Measurements from ENCODE around the gene SYCP2L.

DNA sequence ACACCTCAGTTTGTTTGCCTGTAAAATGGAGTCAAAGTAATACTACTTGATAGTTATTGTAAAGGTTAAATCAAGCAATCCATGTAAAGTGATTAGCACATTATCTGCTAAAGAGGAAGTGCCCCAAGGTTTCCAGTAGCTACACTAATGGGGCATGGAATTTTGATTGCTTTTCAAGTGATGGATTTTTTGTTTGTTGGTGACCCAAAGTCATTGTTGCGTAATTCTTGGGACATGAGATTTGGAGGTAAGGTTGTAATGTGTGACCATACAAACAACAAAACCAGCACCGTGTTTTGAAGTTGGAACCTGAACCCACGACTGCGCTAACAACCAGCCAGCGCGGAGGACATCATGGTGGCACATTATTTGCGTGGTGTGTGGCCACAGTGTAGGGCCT lies 17.2 kb downstream of the SYCP2L start:
- TF ChIP-seq, protein P1, sequence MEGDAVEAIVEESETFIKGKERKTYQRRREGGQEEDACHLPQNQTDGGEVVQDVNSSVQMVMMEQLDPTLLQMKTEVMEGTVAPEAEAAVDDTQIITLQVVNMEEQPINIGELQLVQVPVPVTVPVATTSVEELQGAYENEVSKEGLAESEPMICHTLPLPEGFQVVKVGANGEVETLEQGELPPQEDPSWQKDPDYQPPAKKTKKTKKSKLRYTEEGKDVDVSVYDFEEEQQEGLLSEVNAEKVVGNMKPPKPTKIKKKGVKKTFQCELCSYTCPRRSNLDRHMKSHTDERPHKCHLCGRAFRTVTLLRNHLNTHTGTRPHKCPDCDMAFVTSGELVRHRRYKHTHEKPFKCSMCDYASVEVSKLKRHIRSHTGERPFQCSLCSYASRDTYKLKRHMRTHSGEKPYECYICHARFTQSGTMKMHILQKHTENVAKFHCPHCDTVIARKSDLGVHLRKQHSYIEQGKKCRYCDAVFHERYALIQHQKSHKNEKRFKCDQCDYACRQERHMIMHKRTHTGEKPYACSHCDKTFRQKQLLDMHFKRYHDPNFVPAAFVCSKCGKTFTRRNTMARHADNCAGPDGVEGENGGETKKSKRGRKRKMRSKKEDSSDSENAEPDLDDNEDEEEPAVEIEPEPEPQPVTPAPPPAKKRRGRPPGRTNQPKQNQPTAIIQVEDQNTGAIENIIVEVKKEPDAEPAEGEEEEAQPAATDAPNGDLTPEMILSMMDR (conservative IDR thresholded peaks at IDR 0.05; ENCODE audit: low read depth, low read length) = no peak
- no peak for TF ChIP-seq EZH2 (IDR thresholded peaks at IDR 0.05; ENCODE audit: borderline replicate concordance, low read depth, low read length, poor library complexity, severe bottlenecking)

Measured in A673 (cell line).